Gastrocnemius medialis (tissue), 4 donors: Measurements from ENCODE around the gene CALML5. TPM values are rescaled to one million over a fixed set of nuclear protein-coding genes. Genes with fewer than 3 reads are reported as not detected.

Experiments
- ATAC-seq, 2 donors: fragments of 150-250 bp; one replicate each; pipeline ENCODE4 v1.9.1; 2016
- DNase-seq, 2 donors: peaks; one replicate each; pipeline ENCODE4 v3.0.0-alpha.2; 2019
- H3K27ac ChIP-seq, 4 donors: fragments of 200-600 bp; sonication (generic); 1 replicate in 1 of 4; 2 replicates in 3 of 4; pipeline ENCODE4 v1.5.1; 2016 to 2018; ENCODE audit warnings: mild to moderate bottlenecking in 2 of 4, moderate library complexity in 1 of 4
- H3K27me3 ChIP-seq, 3 donors: fragments of 200-600 bp; sonication (generic) in 2 of 3; 1 replicate in 1 of 3; 2 replicates in 2 of 3; pipeline versions ENCODE4 v1.5.1 to v1.6.0; 2016 to 2019; ENCODE audit warnings: mild to moderate bottlenecking in 1 of 3, moderate library complexity in 1 of 3
- H3K36me3 ChIP-seq, 2 donors: fragments of 200-600 bp; sonication (generic) in 1 of 2; one replicate each; pipeline ENCODE4 v1.5.1; 2017 to 2018
- H3K4me1 ChIP-seq, 2 donors: fragments of 200-600 bp; sonication (generic) in 1 of 2; one replicate each; pipeline ENCODE4 v1.5.1; 2016 to 2017; ENCODE audit warnings: mild to moderate bottlenecking in 2 of 2
- H3K4me3 ChIP-seq, 4 donors: fragments of 200-600 bp; sonication (generic) in 3 of 4; 1 replicate in 1 of 4; 2 replicates in 3 of 4; pipeline ENCODE4 v1.5.1; 2016 to 2019; ENCODE audit warnings: mild to moderate bottlenecking in 2 of 4
- H3K9me3 ChIP-seq, 3 donors: fragments of 200-600 bp; sonication (generic) in 2 of 3; 1 replicate in 1 of 3; 2 replicates in 2 of 3; pipeline ENCODE4 v1.5.1; 2016 to 2019
- POLR2A ChIP-seq, 2 donors: fragments of 450-650 bp; IDR thresholded peaks; one replicate each; pipeline ENCODE4 v1.6.1; 2017; ENCODE audit warnings: antibody characterized with exemption in 2 of 2, mild to moderate bottlenecking in 2 of 2, moderate library complexity in 2 of 2
- in situ Hi-C, 4 donors: fragments of 200-750 bp; cut with MboI; loops; one replicate each; pipeline versions ENCODE4 v1.15.0 to v1.8.0; 2017; ENCODE audit warnings: low sequenced_read_pairs in 4 of 4
- intact Hi-C: fragments of 100-400 bp; cut with DNase I; formaldehyde crosslinking; loops from one replicate; pipeline ENCODE4 v1.15.1; 2023; ENCODE audit warnings: low total_unique reads
- total RNA-seq, 4 donors: library from RNA; depleted of rRNA; stranded (reverse); fragments of >200 nt; gene quantifications; one replicate each; pipeline versions ENCODE4 v1.1.0 to v1.2.3, GENCODE V29; 2016
- TF ChIP-seq, protein P1 (sequence below), 5 experiments: fragments of 450-650 bp in 3 of 5; fragments of 200-600 bp in 2 of 5; sonication (generic) in 2 of 5; IDR thresholded peaks in 4 of 5; conservative IDR thresholded peaks in 1 of 5; 1 replicate in 4 of 5; 2 replicates in 1 of 5; pipeline ENCODE4 v1.5.1; 2016 to 2019; ENCODE audit warnings: antibody characterized with exemption in 5 of 5, mild to moderate bottlenecking in 3 of 5, moderate library complexity in 3 of 5

The CALML5 gene
- total RNA-seq, 4 donors from 2014 or later, result not detected

DNA sequence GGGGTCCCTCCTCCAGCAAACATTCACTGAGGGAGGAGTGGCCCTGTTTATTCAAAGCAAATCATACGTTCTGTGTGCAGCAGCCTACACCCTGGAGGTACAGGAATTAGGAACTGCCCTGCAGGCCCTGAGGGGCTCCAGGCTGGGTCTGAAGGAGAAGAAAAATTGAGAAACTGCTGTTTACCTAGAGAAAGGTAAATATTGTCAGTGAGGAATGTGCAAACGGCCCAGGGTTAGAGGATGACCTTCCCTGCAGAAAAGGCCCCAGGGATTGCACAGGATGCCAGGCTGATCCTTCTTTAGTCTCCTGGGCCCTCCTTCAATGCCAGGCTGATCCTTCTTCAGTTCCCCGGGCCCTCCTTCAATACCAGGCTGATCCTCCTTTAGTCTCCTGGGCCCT lies 5.7 kb downstream of the CALML5 start:
- intact Hi-C loops, result no loop called here
- ATAC-seq (no peak), DNase-seq (no peak)
- Histone ChIP-seq H3K27me3 (no peaks in the 10 kb centered on the region), H3K9me3 (no peaks in the 10 kb centered on the region), H3K27ac (no peak overlapping the region), H3K36me3 (no peaks in the 10 kb centered on the region), H3K4me1 (no peaks in the 10 kb centered on the region), H3K4me3 (no peak overlapping the region)
- in situ Hi-C loops, result no loop called here
- TF ChIP-seq, protein P1, sequence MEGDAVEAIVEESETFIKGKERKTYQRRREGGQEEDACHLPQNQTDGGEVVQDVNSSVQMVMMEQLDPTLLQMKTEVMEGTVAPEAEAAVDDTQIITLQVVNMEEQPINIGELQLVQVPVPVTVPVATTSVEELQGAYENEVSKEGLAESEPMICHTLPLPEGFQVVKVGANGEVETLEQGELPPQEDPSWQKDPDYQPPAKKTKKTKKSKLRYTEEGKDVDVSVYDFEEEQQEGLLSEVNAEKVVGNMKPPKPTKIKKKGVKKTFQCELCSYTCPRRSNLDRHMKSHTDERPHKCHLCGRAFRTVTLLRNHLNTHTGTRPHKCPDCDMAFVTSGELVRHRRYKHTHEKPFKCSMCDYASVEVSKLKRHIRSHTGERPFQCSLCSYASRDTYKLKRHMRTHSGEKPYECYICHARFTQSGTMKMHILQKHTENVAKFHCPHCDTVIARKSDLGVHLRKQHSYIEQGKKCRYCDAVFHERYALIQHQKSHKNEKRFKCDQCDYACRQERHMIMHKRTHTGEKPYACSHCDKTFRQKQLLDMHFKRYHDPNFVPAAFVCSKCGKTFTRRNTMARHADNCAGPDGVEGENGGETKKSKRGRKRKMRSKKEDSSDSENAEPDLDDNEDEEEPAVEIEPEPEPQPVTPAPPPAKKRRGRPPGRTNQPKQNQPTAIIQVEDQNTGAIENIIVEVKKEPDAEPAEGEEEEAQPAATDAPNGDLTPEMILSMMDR (IDR thresholded peaks at IDR 0.05 in 4 of 5, conservative IDR thresholded peaks at IDR 0.05 in 1 of 5), result no peak
- TF ChIP-seq POLR2A (IDR thresholded peaks at IDR 0.05), result no peak

DNA sequence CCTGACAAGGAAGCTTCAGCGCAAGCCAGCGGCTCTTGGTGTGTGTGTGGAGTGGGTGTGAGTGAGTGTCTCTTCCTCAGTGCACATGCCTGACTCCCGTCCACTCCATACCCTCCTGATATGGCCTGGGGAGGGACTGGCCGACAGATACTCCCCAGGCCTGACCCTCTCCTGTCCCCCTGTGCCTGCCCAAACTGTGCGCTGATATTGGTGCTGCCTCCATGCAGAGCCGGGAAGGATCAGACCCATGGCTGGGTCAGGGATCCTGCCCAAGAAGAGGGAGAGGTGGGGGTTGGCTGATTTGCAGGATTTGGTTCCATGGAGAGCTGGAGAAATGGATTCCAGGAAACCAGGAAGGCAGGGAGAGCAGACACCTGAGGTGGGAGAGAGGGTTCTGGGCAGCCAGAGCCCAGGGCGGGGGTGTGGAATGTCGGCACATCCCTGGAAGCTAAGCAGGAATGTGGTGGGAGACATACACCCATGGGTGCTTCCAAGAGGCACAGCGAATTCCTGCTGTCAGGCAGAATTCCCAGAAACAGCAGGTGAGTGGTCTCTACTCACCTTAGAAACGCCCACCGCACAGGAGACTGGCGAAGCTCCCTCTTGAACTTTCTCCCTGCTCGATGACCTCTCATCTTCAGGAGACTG lies 6.3 kb downstream of the CALML5 start:
- no peaks in the 10 kb centered on the region for H3K27me3 ChIP-seq
- no peak for ATAC-seq
- H3K4me3 ChIP-seq, result no peak overlapping the region
- H3K27ac ChIP-seq, result no peak overlapping the region
- TF ChIP-seq POLR2A (IDR thresholded peaks at IDR 0.05), result no peak
- TF ChIP-seq, protein P1 (IDR thresholded peaks at IDR 0.05 in 4 of 5, conservative IDR thresholded peaks at IDR 0.05 in 1 of 5), result no peak
- H3K9me3 ChIP-seq, result no peaks in the 10 kb centered on the region
- in situ Hi-C loops (no loop called here), intact Hi-C loops (no loop called here)
- DNase-seq, result no peak
- H3K4me1 ChIP-seq, result no peaks in the 10 kb centered on the region
- H3K36me3 ChIP-seq, result no peaks in the 10 kb centered on the region

- intact Hi-C loops, result no loop called here
- H3K9me3 ChIP-seq, result no peaks in the 10 kb centered on the region
- no peaks in the 10 kb centered on the region for H3K27me3 ChIP-seq
- DNase-seq (no peak), ATAC-seq (no peak)
- in situ Hi-C loops, result no loop called here
- TF ChIP-seq POLR2A (IDR thresholded peaks at IDR 0.05), result no peak
- TF ChIP-seq, protein P1 (IDR thresholded peaks at IDR 0.05 in 4 of 5, conservative IDR thresholded peaks at IDR 0.05 in 1 of 5), result no peak
- no peaks in the 10 kb centered on the region for H3K4me1 ChIP-seq
- H3K27ac ChIP-seq, result no peak overlapping the region
- no peak overlapping the region for H3K4me3 ChIP-seq
- H3K36me3 ChIP-seq, result no peaks in the 10 kb centered on the region
These were observed 7.0 kb downstream of the CALML5 start for GRCh38 chr10:5492322-5492855.

DNA sequence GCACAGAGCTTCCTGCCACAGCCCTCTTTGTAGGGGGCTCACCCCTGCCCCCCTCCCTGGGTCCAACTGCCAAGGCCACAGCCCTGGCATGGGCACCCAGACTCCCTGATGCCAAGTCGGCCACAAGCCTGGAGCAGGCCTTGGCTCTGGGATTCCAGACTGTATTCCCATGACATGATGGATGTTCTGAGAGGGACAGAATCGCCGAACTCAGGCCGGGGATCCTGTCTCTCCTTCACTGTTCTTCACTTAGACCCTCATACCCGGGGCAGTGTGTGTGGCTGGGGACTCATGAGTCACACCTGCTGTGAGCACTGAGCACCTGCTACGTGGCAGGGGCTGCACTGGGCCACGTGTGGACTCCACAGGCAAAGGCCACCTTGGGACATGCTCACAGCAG lies 7.9 kb downstream of the CALML5 start:
- in situ Hi-C loops, result no loop called here
- no peak for DNase-seq
- TF ChIP-seq, protein P1 (IDR thresholded peaks at IDR 0.05 in 4 of 5, conservative IDR thresholded peaks at IDR 0.05 in 1 of 5), result no peak
- no peak for TF ChIP-seq POLR2A (IDR thresholded peaks at IDR 0.05)

More for the DNA sequence above, 7.9 kb downstream of the CALML5 start:
- intact Hi-C loops, result no loop called here
- Histone ChIP-seq H3K4me1 (no peaks in the 10 kb centered on the region), H3K36me3 (no peaks in the 10 kb centered on the region), H3K27me3 (no peaks in the 10 kb centered on the region), H3K27ac (no peak overlapping the region), H3K4me3 (no peak overlapping the region), H3K9me3 (no peaks in the 10 kb centered on the region)
- ATAC-seq, result no peak
